HEK293 (cell line): ENCODE results near the gene BAZ2B.
"Not testable (repeated sequence)": the region's sequence is repeated elsewhere in the genome, so short reads cannot be mapped to it uniquely, and the experiment has no call there.

Source experiments
- REST ChIP-seq: fragments of 450-650 bp; formaldehyde crosslinking; IDR thresholded peaks from 2 replicates; pipeline ENCODE4 v1.5.1; 2016; ENCODE audit warnings: missing biosample characterization, missing genetic modification characterization
- ZNF239 ChIP-seq: fragments of 450-650 bp; formaldehyde crosslinking; IDR thresholded peaks from 2 replicates; pipeline ENCODE4 v1.5.1; 2016; ENCODE audit warnings: missing biosample characterization, missing genetic modification characterization
- ZNF292 ChIP-seq: fragments of 450-650 bp; formaldehyde crosslinking; IDR thresholded peaks from 2 replicates; pipeline ENCODE4 v1.5.1; 2016; ENCODE audit warnings: low read depth, missing biosample characterization, missing genetic modification characterization, borderline replicate concordance
- ZNF514 ChIP-seq: fragments of 450-650 bp; formaldehyde crosslinking; IDR thresholded peaks from 2 replicates; pipeline ENCODE4 v1.5.1; 2016; ENCODE audit warnings: missing biosample characterization, missing genetic modification characterization
- ZNF707 ChIP-seq: fragments of 450-650 bp; formaldehyde crosslinking; IDR thresholded peaks from 2 replicates; pipeline ENCODE4 v1.5.1; 2016; ENCODE audit warnings: missing biosample characterization, missing genetic modification characterization
- ZNF837 ChIP-seq: fragments of 450-650 bp; formaldehyde crosslinking; IDR thresholded peaks from 2 replicates; pipeline ENCODE4 v1.5.1; 2016; ENCODE audit warnings: missing biosample characterization, missing genetic modification characterization
- TF ChIP-seq, protein P1 (sequence below): fragments of 450-650 bp; formaldehyde crosslinking; IDR thresholded peaks from 2 replicates; pipeline ENCODE4 v1.5.1; 2016; ENCODE audit warnings: missing biosample characterization, missing genetic modification characterization

DNA sequence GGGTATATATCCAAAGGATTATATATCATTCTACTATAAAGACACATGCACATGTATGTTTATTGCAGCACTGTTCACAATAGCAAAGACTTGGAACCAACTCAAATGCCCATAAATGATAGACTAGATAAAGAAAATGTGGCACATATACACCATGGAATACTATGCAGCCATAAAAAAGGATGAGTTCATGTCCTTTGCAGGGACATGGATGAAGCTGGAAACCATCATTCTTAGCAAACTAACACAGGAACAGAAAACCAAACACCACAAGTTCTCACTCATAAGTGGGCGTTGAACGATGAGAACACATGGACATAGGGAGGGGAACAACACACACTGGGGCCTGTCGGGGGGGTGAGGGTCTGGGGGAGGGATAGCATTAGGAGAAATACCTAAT lies 254.7 kb downstream of the BAZ2B start:
- TF ChIP-seq, protein P1, sequence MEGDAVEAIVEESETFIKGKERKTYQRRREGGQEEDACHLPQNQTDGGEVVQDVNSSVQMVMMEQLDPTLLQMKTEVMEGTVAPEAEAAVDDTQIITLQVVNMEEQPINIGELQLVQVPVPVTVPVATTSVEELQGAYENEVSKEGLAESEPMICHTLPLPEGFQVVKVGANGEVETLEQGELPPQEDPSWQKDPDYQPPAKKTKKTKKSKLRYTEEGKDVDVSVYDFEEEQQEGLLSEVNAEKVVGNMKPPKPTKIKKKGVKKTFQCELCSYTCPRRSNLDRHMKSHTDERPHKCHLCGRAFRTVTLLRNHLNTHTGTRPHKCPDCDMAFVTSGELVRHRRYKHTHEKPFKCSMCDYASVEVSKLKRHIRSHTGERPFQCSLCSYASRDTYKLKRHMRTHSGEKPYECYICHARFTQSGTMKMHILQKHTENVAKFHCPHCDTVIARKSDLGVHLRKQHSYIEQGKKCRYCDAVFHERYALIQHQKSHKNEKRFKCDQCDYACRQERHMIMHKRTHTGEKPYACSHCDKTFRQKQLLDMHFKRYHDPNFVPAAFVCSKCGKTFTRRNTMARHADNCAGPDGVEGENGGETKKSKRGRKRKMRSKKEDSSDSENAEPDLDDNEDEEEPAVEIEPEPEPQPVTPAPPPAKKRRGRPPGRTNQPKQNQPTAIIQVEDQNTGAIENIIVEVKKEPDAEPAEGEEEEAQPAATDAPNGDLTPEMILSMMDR (tag by site-specific recombination) = not testable (repeated sequence)
- not testable (repeated sequence) for TF ChIP-seq ZNF514 (tag by site-specific recombination); ZNF239 (tag by site-specific recombination); ZNF837 (tag by site-specific recombination); REST (tag by site-specific recombination); ZNF707; ZNF292
